ENCODE data around the gene PLXNA2.

Gene PLXNA2

DNA sequence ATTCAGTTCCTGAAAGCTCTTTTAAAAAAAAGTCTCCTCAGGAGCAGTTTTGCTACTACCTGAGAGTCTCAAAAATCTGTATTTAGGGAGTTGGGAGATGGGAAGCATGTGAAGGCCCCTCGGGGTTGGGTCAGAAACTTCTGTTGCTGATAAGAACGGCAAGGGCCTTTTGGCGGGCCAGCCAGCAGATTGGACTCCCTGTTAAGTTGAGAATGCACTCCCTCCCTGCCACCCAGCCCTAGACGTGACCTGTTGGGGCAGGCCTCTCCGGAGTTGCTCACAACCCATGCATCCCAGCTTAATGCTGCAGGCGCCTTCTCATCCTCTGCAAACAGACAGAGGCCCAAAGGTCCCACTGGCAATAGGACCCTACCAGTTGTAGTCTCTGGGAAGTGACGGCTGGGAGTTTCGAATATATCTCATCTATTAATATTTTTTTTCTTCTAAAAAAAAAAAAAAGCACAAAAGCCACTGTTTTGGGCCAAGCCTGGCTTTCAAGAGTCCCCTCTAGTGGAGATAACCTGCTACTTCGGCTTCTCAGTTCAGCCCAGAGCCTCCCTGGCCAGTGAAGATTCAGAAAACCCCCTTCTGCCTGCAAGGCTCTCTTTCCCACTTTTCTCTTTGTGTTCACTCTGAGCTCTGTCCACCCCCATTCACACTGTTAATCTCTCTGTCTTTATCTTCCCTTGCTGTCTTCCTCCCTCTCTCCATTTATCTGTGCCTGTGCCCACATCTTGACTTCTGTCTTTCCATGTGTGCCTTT, 5.3 kb downstream of the PLXNA2 start:
- POLR2A ChIA-PET, result interaction anchor here (0.7 kb wide), 1 partner anchor 12 kb away, joined by 3 read pairs; no protein-coding TSS in a partner anchor
- DNase-seq (ENCODE audit: low read depth, low spot score), result no peak
- no peak overlapping the region for H3K4me3 ChIP-seq (ENCODE audit: low read depth, low read length)
- CTCF ChIA-PET, result interaction anchor here (0.6 to 34.8 kb wide), 44 partner anchors 2 to 1323 kb away, joined by 3 to 990 read pairs (median 5); partner anchors contain the start of gene PLXNA2
- TF ChIP-seq, protein P1, sequence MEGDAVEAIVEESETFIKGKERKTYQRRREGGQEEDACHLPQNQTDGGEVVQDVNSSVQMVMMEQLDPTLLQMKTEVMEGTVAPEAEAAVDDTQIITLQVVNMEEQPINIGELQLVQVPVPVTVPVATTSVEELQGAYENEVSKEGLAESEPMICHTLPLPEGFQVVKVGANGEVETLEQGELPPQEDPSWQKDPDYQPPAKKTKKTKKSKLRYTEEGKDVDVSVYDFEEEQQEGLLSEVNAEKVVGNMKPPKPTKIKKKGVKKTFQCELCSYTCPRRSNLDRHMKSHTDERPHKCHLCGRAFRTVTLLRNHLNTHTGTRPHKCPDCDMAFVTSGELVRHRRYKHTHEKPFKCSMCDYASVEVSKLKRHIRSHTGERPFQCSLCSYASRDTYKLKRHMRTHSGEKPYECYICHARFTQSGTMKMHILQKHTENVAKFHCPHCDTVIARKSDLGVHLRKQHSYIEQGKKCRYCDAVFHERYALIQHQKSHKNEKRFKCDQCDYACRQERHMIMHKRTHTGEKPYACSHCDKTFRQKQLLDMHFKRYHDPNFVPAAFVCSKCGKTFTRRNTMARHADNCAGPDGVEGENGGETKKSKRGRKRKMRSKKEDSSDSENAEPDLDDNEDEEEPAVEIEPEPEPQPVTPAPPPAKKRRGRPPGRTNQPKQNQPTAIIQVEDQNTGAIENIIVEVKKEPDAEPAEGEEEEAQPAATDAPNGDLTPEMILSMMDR (IDR thresholded peaks at IDR 0.05; ENCODE audit: insufficient read depth, low read length, missing control alignments), result peak; percentile 74

DNA sequence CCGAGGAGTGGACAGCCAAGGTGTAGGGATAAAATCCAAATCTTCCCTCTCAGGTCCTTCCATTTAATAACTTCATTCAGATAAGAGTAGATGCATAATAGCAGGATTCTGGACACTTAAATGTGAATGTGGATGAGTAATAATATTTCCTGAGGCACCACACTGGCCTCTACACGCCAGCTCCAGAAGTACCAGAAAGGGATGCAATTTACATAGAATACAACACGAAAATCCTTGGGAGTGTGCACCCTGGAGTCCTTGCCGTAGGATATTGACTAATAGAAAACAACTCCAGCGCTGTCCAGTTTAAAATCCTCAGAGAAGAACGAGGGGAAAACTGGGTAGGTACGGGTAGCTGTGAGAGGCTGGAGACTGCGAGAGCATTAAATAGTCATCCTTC, 6.9 kb downstream of the PLXNA2 start:
- ChIA-PET CTCF (interaction anchor here (1.2 to 34.8 kb wide), 15 partner anchors 4 to 353 kb away, joined by 3 to 990 read pairs (median 23); partner anchors contain the start of gene PLXNA2), POLR2A (no interaction called here)
- DNase-seq (ENCODE audit: low read depth, low spot score), result no peak
- TF ChIP-seq, protein P1 (IDR thresholded peaks at IDR 0.05; ENCODE audit: insufficient read depth, low read length, missing control alignments), result no peak
- H3K4me3 ChIP-seq (ENCODE audit: low read depth, low read length), result no peak overlapping the region

- TF ChIP-seq, protein P1 (IDR thresholded peaks at IDR 0.05; ENCODE audit: insufficient read depth, low read length, missing control alignments), result no peak
- CTCF ChIA-PET, result interaction anchor here (1.1 to 34.8 kb wide), 10 partner anchors 5 to 209 kb away, joined by 4 to 990 read pairs (median 112); partner anchors contain the start of gene PLXNA2
- H3K4me3 ChIP-seq (ENCODE audit: low read depth, low read length), result no peak overlapping the region
- POLR2A ChIA-PET, result interaction anchor here (0.5 to 1.3 kb wide), 4 partner anchors 16 to 104 kb away, joined by 3 to 6 read pairs (median 5); no protein-coding TSS in a partner anchor
- no peak for DNase-seq (ENCODE audit: low read depth, low spot score)
Measured at GRCh38 chr1:208235982-208236761, 8.0 kb downstream of the PLXNA2 start.

- CTCF ChIA-PET, result interaction anchor here (1.1 to 34.8 kb wide), 9 partner anchors 6 to 208 kb away, joined by 3 to 990 read pairs (median 186); partner anchors contain the start of gene PLXNA2
- no peak overlapping the region for H3K4me3 ChIP-seq (ENCODE audit: low read depth, low read length)
- TF ChIP-seq, protein P1 (IDR thresholded peaks at IDR 0.05; ENCODE audit: insufficient read depth, low read length, missing control alignments), result no peak
- POLR2A ChIA-PET, result interaction anchor here (1.0 to 1.3 kb wide), 2 partner anchors 16 to 103 kb away, joined by 4 to 6 read pairs; no protein-coding TSS in a partner anchor
- DNase-seq (ENCODE audit: low read depth, low spot score), result no peak
Measured at GRCh38 chr1:208235356-208235981, 8.7 kb downstream of the PLXNA2 start.

- TF ChIP-seq, protein P1 (IDR thresholded peaks at IDR 0.05; ENCODE audit: insufficient read depth, low read length, missing control alignments), result no peak
- no peak for DNase-seq (ENCODE audit: low read depth, low spot score)
- ChIA-PET POLR2A (no interaction called here), CTCF (interaction anchor here (1.1 to 34.8 kb wide), 6 partner anchors 7 to 207 kb away, joined by 3 to 990 read pairs (median 356); partner anchors contain the start of gene PLXNA2)
- H3K4me3 ChIP-seq (ENCODE audit: low read depth, low read length), result no peak overlapping the region
Measured at GRCh38 chr1:208234721-208235120, 9.5 kb downstream of the PLXNA2 start.
